ENCODE measurements around the gene CHAC1. TPM values are rescaled to one million over a fixed set of nuclear protein-coding genes. Genes with fewer than 3 reads are reported as not detected.
A peak's percentile ranks its signal among the peaks of the same experiment; 100 is the strongest.

The CHAC1 gene
- total and polyA plus RNA-seq, 11 donors = 0.72 to 6.1 (median 2.4) TPM

DNA sequence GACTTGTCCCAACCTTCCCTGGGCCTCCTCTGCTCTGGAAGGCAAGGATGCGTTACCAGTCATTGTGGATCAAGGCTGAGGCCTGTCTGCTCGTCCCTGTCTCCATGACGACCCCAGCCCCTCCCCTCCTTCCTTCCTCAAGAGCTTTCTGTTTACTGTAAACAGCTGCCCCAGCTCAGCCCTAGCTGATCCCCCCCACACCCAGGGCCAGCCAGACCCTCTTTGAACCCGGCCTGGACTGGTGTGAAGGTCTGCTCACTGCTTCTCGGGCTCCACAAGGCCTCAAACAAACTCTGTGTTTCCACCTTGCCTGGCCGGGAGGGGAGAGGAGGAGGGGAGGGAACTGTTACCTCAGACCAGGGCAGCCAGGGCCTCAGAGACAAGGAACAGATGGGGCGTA is 42.1 kb upstream of the CHAC1 start:
- Histone ChIP-seq H3K27me3 (no peaks in the 10 kb centered on the region), H3K4me1 (peaks cover 0 to 55% (median 31%) of the 10 kb centered on the region in 12 donors), H3K27ac (peak overlapping the region in 1 of 12 donors; percentile 9), H3K9me3 (no peaks in the 10 kb centered on the region), H3K36me3 (no peaks in the 10 kb centered on the region), H3K4me3 (no peak overlapping the region)
- TF ChIP-seq POLR2A (IDR thresholded peaks at IDR 0.05) = no peak
- TF ChIP-seq, protein P1, sequence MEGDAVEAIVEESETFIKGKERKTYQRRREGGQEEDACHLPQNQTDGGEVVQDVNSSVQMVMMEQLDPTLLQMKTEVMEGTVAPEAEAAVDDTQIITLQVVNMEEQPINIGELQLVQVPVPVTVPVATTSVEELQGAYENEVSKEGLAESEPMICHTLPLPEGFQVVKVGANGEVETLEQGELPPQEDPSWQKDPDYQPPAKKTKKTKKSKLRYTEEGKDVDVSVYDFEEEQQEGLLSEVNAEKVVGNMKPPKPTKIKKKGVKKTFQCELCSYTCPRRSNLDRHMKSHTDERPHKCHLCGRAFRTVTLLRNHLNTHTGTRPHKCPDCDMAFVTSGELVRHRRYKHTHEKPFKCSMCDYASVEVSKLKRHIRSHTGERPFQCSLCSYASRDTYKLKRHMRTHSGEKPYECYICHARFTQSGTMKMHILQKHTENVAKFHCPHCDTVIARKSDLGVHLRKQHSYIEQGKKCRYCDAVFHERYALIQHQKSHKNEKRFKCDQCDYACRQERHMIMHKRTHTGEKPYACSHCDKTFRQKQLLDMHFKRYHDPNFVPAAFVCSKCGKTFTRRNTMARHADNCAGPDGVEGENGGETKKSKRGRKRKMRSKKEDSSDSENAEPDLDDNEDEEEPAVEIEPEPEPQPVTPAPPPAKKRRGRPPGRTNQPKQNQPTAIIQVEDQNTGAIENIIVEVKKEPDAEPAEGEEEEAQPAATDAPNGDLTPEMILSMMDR (IDR thresholded peaks at IDR 0.05) = no peak
- 60 to 81% (median 66%) methylated on average over 7 of the region's 7 CpGs for WGBS, 4 donors
- no peak for ATAC-seq
- no peak for DNase-seq
- intact Hi-C loops (cut with DNase I) = no loop called here

DNA sequence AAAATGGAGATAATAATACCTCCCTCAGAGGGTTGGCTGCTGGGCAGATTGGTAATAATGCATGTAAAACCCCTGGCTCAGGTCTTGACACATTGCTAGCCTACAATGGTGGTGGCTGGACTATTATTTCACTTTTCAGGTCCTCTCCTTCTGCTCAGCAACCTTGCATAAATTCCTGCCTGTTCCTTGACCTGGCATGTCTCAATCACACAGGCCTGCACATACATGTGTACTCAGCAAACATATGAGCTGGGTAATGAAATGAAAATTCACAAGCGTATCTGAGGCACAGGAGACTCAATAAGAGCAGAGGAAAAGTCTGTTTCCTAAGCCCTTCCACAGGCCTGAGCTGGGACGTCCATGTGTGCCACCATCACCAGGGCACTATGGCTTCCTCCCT is 41.6 kb upstream of the CHAC1 start:
- intact Hi-C loops (cut with DNase I) = no loop called here
- Histone ChIP-seq H3K36me3 (no peaks in the 10 kb centered on the region), H3K4me1 (peaks cover 0 to 54% (median 27%) of the 10 kb centered on the region in 12 donors), H3K9me3 (no peaks in the 10 kb centered on the region), H3K27me3 (no peaks in the 10 kb centered on the region), H3K27ac (no peak overlapping the region), H3K4me3 (no peak overlapping the region)
- no peak for ATAC-seq
- TF ChIP-seq, protein P1 (IDR thresholded peaks at IDR 0.05) = no peak
- TF ChIP-seq POLR2A (IDR thresholded peaks at IDR 0.05) = no peak
- no peak for DNase-seq
- 85 to 91% (median 87%) methylated on average over 2 of the region's 2 CpGs for WGBS, 4 donors

DNA sequence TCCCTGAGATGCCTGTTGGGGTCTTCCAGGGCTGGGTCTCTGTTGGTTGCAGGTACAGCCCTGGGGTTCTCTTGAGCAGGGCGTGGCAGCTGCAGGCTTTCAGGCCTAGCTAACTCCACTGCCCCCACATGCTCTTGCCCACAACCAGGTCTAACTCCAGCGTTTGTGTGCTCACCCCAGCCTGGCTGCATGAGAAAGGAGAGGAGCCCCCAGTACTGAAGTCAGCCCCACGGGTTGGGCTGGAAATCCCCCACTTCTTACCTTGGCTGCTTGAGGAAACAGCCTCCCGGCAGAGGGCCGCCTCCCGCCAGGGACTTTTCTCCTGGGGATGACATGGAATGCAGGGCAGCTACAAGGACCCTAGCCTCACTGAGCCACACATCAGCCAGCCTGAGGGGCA is 40.8 kb upstream of the CHAC1 start:
- H3K36me3 ChIP-seq = no peaks in the 10 kb centered on the region
- intact Hi-C loops (cut with DNase I) = no loop called here
- WGBS, 4 donors = 46 to 72% (median 54%) methylated on average over 3 to 6 of the region's 6 CpGs
- TF ChIP-seq, protein P1 (IDR thresholded peaks at IDR 0.05) = no peak
- TF ChIP-seq POLR2A (IDR thresholded peaks at IDR 0.05) = no peak
- no peak overlapping the region for H3K4me3 ChIP-seq
- peaks cover 0 to 54% (median 19%) of the 10 kb centered on the region in 12 donors for H3K4me1 ChIP-seq
- H3K27me3 ChIP-seq = no peaks in the 10 kb centered on the region
- no peak for DNase-seq
- no peak overlapping the region for H3K27ac ChIP-seq
- H3K9me3 ChIP-seq = no peaks in the 10 kb centered on the region
- no peak for ATAC-seq

DNA sequence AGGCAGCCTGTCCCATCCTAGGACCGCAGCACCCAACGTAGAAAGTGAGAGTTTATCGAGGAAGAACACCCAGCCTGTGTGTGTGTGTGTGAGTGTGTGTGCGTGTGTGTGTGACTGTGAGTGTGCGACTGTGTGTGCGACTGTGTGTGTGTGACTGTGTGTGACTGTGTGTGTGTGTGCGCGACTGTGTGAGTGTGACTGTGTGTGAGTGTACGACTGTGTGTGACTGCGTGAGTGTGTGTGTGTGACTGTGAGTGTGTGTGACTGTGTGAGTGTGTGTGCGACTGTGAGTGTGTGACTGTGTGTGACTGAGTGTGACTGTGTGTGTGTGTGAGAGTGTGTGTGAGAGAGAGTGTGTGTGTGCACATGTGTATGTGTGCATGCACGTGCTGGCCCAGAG is 39.3 kb upstream of the CHAC1 start:
- H3K4me3 ChIP-seq = no peak overlapping the region
- ATAC-seq (no peak), DNase-seq (no peak)
- WGBS, 4 donors = 92 to 97% (median 94%) methylated on average over 12 of the region's 12 CpGs
- H3K4me1 ChIP-seq = peaks cover 0 to 59% (median 19%) of the 10 kb centered on the region in 12 donors
- no peaks in the 10 kb centered on the region for H3K27me3 ChIP-seq
- no peaks in the 10 kb centered on the region for H3K9me3 ChIP-seq
- intact Hi-C loops (cut with DNase I) = loop anchor here in 1 of 10 donors (2.0 kb wide), 1 partner anchor 15 kb away; the partner anchor contains the start of gene DLL4
- peak overlapping the region in 1 of 12 donors; percentile 90 for H3K27ac ChIP-seq
- no peaks in the 10 kb centered on the region for H3K36me3 ChIP-seq
- TF ChIP-seq, protein P1 (IDR thresholded peaks at IDR 0.05) = no peak
- no peak for TF ChIP-seq POLR2A (IDR thresholded peaks at IDR 0.05)
